ENCODE measurements around the gene TMEM212. TPM values are rescaled to one million over a fixed set of nuclear protein-coding genes. Genes with fewer than 3 reads are reported as not detected.

The TMEM212 gene
- total RNA-seq, 4 donors from 2014 or later, result not detected

DNA sequence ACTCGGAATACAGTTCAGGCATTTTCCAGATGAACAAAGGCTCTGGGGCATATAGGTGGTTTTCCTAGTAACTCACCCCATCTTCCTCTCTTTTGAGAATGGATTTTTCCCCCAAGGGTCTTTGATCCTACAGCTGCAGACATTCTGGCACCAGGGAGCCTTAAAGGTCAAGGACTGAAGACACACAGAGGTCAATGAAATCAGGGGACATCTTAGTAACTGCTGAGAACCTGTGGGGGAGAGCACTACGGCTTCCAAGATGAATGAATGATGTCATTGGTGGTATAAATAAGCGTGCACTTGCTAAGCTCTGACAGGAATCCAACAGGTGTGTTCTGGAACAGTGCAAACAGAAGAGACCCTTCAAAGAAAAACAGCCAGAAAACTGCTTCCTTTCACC, 36.3 kb downstream of the TMEM212 start:
- no peak overlapping the region for H3K4me3 ChIP-seq
- no peak for TF ChIP-seq POLR2A (IDR thresholded peaks at IDR 0.05)
- TF ChIP-seq, protein P1, sequence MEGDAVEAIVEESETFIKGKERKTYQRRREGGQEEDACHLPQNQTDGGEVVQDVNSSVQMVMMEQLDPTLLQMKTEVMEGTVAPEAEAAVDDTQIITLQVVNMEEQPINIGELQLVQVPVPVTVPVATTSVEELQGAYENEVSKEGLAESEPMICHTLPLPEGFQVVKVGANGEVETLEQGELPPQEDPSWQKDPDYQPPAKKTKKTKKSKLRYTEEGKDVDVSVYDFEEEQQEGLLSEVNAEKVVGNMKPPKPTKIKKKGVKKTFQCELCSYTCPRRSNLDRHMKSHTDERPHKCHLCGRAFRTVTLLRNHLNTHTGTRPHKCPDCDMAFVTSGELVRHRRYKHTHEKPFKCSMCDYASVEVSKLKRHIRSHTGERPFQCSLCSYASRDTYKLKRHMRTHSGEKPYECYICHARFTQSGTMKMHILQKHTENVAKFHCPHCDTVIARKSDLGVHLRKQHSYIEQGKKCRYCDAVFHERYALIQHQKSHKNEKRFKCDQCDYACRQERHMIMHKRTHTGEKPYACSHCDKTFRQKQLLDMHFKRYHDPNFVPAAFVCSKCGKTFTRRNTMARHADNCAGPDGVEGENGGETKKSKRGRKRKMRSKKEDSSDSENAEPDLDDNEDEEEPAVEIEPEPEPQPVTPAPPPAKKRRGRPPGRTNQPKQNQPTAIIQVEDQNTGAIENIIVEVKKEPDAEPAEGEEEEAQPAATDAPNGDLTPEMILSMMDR (IDR thresholded peaks at IDR 0.05), result no peak
- H3K36me3 ChIP-seq, result no peaks in the 10 kb centered on the region
- no peak overlapping the region for H3K27ac ChIP-seq
- H3K4me1 ChIP-seq, result no peaks in the 10 kb centered on the region
- no peak for DNase-seq
- no peaks in the 10 kb centered on the region for H3K9me3 ChIP-seq
- H3K27me3 ChIP-seq, result no peaks in the 10 kb centered on the region

DNA sequence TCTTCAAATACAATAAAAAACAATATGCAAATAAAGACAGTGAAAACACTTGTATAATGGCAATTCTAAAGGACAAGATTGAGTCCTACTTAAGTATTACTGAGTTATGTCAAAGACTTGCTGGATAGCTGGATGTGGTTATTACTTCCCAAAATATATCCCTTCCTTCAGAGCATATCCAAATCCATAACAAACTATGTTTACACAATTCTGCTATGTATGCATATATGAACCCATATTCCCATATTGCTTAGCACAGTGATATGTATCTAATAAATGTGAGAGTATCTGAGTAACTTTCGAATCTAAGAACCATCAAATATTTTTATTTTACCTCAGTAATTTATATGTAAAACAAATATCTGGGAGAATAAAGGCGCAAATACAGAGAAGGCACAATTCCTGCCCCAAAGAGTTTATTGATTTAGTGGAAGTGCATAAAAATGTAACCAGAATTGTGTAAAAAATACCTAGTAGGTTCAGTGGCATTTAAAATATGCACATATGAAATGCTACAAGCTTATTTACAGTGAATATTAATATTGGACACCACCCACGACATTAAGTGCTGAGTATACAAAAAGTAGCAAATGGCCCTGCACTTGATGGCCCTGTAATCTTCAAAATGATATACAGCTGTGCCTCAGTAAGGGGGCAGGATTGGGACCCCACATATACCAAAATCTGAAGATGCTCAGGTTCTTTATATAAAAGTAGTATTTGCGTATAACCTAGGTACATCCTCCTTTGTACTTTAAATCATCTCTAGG, 37.1 kb downstream of the TMEM212 start:
- Histone ChIP-seq H3K4me3 (no peak overlapping the region), H3K36me3 (no peaks in the 10 kb centered on the region), H3K9me3 (no peaks in the 10 kb centered on the region), H3K4me1 (no peaks in the 10 kb centered on the region), H3K27me3 (no peaks in the 10 kb centered on the region), H3K27ac (no peak overlapping the region)
- TF ChIP-seq, protein P1 (IDR thresholded peaks at IDR 0.05), result no peak
- TF ChIP-seq POLR2A (IDR thresholded peaks at IDR 0.05), result no peak
- DNase-seq, result no peak

DNA sequence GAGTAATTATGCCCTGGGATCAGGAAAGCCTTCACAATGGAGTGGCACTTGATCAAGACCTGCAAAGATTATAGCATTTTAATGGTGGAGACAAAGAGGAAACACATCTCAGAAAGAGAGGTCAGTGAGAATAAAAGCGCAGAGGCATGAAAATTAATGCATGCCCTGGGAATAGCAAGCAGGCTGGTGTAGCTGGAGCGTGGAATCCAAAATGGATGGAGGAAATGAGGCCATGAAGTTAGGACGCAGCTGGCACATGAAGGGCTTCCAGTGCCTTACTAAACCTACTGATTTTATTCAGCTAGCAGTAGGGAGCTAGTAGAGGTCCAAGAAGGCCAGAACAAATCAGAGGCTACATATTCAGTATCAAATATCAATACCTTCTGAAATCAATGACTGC, 38.1 kb downstream of the TMEM212 start:
- no peak overlapping the region for H3K27ac ChIP-seq
- H3K27me3 ChIP-seq, result no peaks in the 10 kb centered on the region
- no peak for DNase-seq
- no peaks in the 10 kb centered on the region for H3K9me3 ChIP-seq
- no peaks in the 10 kb centered on the region for H3K36me3 ChIP-seq
- TF ChIP-seq POLR2A (IDR thresholded peaks at IDR 0.05), result no peak
- TF ChIP-seq, protein P1 (IDR thresholded peaks at IDR 0.05), result no peak
- H3K4me1 ChIP-seq, result no peaks in the 10 kb centered on the region
- no peak overlapping the region for H3K4me3 ChIP-seq

DNA sequence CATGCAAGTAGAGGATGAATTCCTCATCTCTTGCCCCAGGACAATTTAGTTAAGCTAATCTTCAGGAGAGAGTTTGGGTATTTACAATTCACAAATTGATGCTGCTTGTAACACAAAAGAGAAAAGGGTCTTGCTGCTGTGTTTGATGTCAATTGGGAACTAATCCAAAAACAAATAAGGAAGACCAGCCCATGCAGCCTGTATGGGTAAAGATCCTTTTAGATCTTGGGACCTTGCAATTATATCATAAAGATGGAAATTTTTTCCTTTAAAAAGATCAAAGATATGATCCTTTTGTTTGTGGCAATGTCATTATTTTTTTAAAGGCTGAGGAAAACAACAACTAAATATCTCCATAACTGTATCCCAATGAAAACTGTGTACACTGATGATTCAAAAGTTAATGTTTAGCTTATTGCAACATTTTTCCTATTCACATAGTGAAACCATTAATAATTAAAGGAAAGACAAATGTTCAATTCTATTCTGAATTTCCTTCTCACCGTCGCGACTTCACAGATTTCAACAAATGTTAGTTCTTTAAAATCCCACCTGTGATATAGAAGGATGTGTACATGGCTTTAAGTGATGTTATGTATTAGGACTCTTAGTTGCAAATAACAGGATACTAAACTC, 40.2 kb downstream of the TMEM212 start:
- Histone ChIP-seq H3K36me3 (no peaks in the 10 kb centered on the region), H3K9me3 (no peaks in the 10 kb centered on the region), H3K27me3 (no peaks in the 10 kb centered on the region), H3K27ac (no peak overlapping the region), H3K4me1 (no peaks in the 10 kb centered on the region), H3K4me3 (no peak overlapping the region)
- DNase-seq, result no peak
- TF ChIP-seq POLR2A (IDR thresholded peaks at IDR 0.05), result no peak
- TF ChIP-seq, protein P1 (IDR thresholded peaks at IDR 0.05), result no peak

DNA sequence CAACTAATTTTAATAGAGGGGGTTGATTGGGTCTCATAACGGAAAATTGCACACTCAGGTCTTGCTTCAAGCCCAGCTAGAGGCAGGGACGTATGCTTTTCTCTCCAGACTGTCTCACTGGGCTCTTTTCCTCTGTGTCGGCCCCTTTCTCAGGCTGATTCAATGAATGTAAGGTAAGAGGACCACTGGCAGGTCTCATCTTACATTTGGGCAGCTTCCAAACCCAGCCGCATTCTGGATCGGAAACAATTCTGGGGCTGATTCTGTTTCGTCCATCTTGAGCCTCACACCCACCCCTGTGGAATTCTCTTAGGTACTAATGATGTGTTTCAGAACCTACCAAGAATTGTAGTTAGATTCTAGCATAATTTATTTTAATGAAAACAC, 40.7 kb downstream of the TMEM212 start:
- Histone ChIP-seq H3K36me3 (no peaks in the 10 kb centered on the region), H3K27ac (no peak overlapping the region), H3K4me1 (no peaks in the 10 kb centered on the region), H3K9me3 (no peaks in the 10 kb centered on the region), H3K4me3 (no peak overlapping the region), H3K27me3 (no peaks in the 10 kb centered on the region)
- TF ChIP-seq, protein P1 (IDR thresholded peaks at IDR 0.05), result no peak
- TF ChIP-seq POLR2A (IDR thresholded peaks at IDR 0.05), result no peak
- no peak for DNase-seq
